Body of pancreas (tissue), 4 donors: ENCODE data around the gene SOX5. TPM values are rescaled to one million over a fixed set of nuclear protein-coding genes. Genes with fewer than 3 reads are reported as not detected.

Experiments
- ATAC-seq: fragments of 150-250 bp; one replicate; pipeline ENCODE4 v1.9.1; 2016
- DNase-seq, 4 donors: peaks; one replicate each; pipeline ENCODE4 v3.0.0-alpha.2; 2019
- H3K27ac ChIP-seq, 4 donors: fragments of 200-600 bp; sonication (generic); 1 replicate in 3 of 4; 2 replicates in 1 of 4; pipeline versions ENCODE4 v1.5.1 to v1.6.1; 2016 to 2019; ENCODE audit warnings: mild to moderate bottlenecking in 1 of 4, mixed read lengths in 1 of 4, moderate library complexity in 1 of 4
- H3K27me3 ChIP-seq, 2 donors: fragments of 200-600 bp; sonication (generic); one replicate each; pipeline ENCODE4 v1.6.0; 2016; ENCODE audit warnings: mild to moderate bottlenecking in 1 of 2
- H3K36me3 ChIP-seq, 2 donors: fragments of 200-600 bp; sonication (generic); replicated peaks in 1 of 2; 2 replicates each; pipeline ENCODE4 v1.5.1; 2016; ENCODE audit warnings: low read depth in 2 of 2; ENCODE audit not compliant: insufficient read depth in 1 of 2
- H3K4me1 ChIP-seq: fragments of 200-600 bp; sonication (generic); one replicate; pipeline ENCODE4 v1.6.0; 2016
- H3K4me3 ChIP-seq, 2 donors: fragments of 200-600 bp; sonication (generic); 1 replicate in 1 of 2; 2 replicates in 1 of 2; pipeline ENCODE4 v1.5.1; 2016 to 2019
- H3K9me3 ChIP-seq, 3 donors: fragments of 200-600 bp; sonication (generic); 1 replicate in 2 of 3; 2 replicates in 1 of 3; pipeline ENCODE4 v1.5.1; 2016
- CTCF ChIP-seq, 7 experiments: fragments of 450-650 bp in 4 of 7; fragments of 200-600 bp in 3 of 7; sonication (generic) in 3 of 7; IDR thresholded peaks; one replicate each; pipeline ENCODE4 v1.5.1; 2016 to 2019; ENCODE audit warnings: antibody characterized with exemption in 7 of 7
- POLR2A ChIP-seq, 3 donors: fragments of 450-650 bp; IDR thresholded peaks; one replicate each; pipeline ENCODE4 v1.6.1; 2016; ENCODE audit warnings: antibody characterized with exemption in 3 of 3, mild to moderate bottlenecking in 2 of 3
- WGBS, 2 donors: methylation state at CpG; one replicate each; pipeline ENCODE4 v1.1.5; 2017; 5-methylcytosine and 5-hydroxymethylcytosine counted together
- intact Hi-C: fragments of 100-400 bp; cut with DNase I; formaldehyde crosslinking; loops from one replicate; pipeline ENCODE4 v1.15.1; 2023
- total RNA-seq, 2 donors: library from RNA; depleted of rRNA; stranded (reverse); fragments of >200 nt; gene quantifications; one replicate each; pipeline ENCODE4 v1.1.0, GENCODE V29; 2016

Gene SOX5
- total RNA-seq, 2 donors from 2014 or later, result 3.0 to 10.4 TPM

GRCh38 chr12:23581913-23582312, 367.6 kb downstream of the SOX5 start:
- intact Hi-C loops, result no loop called here

GRCh38 chr12:23579257-23579656, 370.2 kb downstream of the SOX5 start:
- ATAC-seq, result no peak
- Histone ChIP-seq H3K36me3 (no peaks in the 10 kb centered on the region), H3K27me3 (no peaks in the 10 kb centered on the region), H3K4me1 (no peaks in the 10 kb centered on the region), H3K27ac (no peak overlapping the region), H3K4me3 (no peak overlapping the region), H3K9me3 (no peaks in the 10 kb centered on the region)
- intact Hi-C loops, result no loop called here
- no peak for TF ChIP-seq POLR2A (IDR thresholded peaks at IDR 0.05)
- TF ChIP-seq CTCF (IDR thresholded peaks at IDR 0.05), result no peak
- DNase-seq, result no peak
- 66 to 77% methylated on average over 1 of the region's 1 CpG for WGBS, 2 donors

More at GRCh38 chr12:23581913-23582312, 367.6 kb downstream of the SOX5 start:
- WGBS, 2 donors, result 75 to 77% methylated on average over 3 of the region's 3 CpGs
- Histone ChIP-seq H3K36me3 (no peaks in the 10 kb centered on the region), H3K4me3 (no peak overlapping the region), H3K27me3 (no peaks in the 10 kb centered on the region), H3K9me3 (no peaks in the 10 kb centered on the region), H3K4me1 (no peaks in the 10 kb centered on the region), H3K27ac (no peak overlapping the region)
- ATAC-seq (no peak), DNase-seq (no peak)
- no peak for TF ChIP-seq CTCF (IDR thresholded peaks at IDR 0.05)
- TF ChIP-seq POLR2A (IDR thresholded peaks at IDR 0.05), result no peak

- Histone ChIP-seq H3K36me3 (no peaks in the 10 kb centered on the region), H3K27me3 (no peaks in the 10 kb centered on the region), H3K4me3 (no peak overlapping the region), H3K27ac (no peak overlapping the region), H3K9me3 (no peaks in the 10 kb centered on the region), H3K4me1 (no peaks in the 10 kb centered on the region)
- TF ChIP-seq CTCF (IDR thresholded peaks at IDR 0.05) (no peak), POLR2A (IDR thresholded peaks at IDR 0.05) (no peak)
- ATAC-seq (no peak), DNase-seq (no peak)
- intact Hi-C loops, result no loop called here
- 56 to 58% methylated on average over 2 of the region's 2 CpGs for WGBS, 2 donors
Observed at GRCh38 chr12:23576372-23576771, 373.1 kb downstream of the SOX5 start.

GRCh38 chr12:23569356-23569755, 380.1 kb downstream of the SOX5 start:
- Histone ChIP-seq H3K4me1 (no peaks in the 10 kb centered on the region), H3K36me3 (no peaks in the 10 kb centered on the region), H3K27ac (no peak overlapping the region), H3K4me3 (no peak overlapping the region), H3K27me3 (no peaks in the 10 kb centered on the region), H3K9me3 (no peaks in the 10 kb centered on the region)
- no peak for DNase-seq
- intact Hi-C loops, result no loop called here
- no peak for ATAC-seq
- 70 to 88% methylated on average over 2 of the region's 2 CpGs for WGBS, 2 donors
- TF ChIP-seq CTCF (IDR thresholded peaks at IDR 0.05) (no peak), POLR2A (IDR thresholded peaks at IDR 0.05) (no peak)

GRCh38 chr12:23566133-23566532, 383.3 kb downstream of the SOX5 start:
- Histone ChIP-seq H3K27ac (no peak overlapping the region), H3K36me3 (no peaks in the 10 kb centered on the region), H3K9me3 (no peaks in the 10 kb centered on the region), H3K27me3 (no peaks in the 10 kb centered on the region), H3K4me1 (no peaks in the 10 kb centered on the region), H3K4me3 (no peak overlapping the region)
- no peak for ATAC-seq
- WGBS, 2 donors, result 35 to 37% methylated on average over 2 of the region's 2 CpGs
- TF ChIP-seq POLR2A (IDR thresholded peaks at IDR 0.05) (no peak), CTCF (IDR thresholded peaks at IDR 0.05) (no peak)
- intact Hi-C loops, result no loop called here
- no peak for DNase-seq
